ENCODE data around the gene THSD4. TPM values are rescaled to one million over a fixed set of nuclear protein-coding genes. Genes with fewer than 3 reads are reported as not detected.

Gene THSD4
- polyA plus RNA-seq, 1 donor from 2014 or later, result 0.46 TPM

DNA sequence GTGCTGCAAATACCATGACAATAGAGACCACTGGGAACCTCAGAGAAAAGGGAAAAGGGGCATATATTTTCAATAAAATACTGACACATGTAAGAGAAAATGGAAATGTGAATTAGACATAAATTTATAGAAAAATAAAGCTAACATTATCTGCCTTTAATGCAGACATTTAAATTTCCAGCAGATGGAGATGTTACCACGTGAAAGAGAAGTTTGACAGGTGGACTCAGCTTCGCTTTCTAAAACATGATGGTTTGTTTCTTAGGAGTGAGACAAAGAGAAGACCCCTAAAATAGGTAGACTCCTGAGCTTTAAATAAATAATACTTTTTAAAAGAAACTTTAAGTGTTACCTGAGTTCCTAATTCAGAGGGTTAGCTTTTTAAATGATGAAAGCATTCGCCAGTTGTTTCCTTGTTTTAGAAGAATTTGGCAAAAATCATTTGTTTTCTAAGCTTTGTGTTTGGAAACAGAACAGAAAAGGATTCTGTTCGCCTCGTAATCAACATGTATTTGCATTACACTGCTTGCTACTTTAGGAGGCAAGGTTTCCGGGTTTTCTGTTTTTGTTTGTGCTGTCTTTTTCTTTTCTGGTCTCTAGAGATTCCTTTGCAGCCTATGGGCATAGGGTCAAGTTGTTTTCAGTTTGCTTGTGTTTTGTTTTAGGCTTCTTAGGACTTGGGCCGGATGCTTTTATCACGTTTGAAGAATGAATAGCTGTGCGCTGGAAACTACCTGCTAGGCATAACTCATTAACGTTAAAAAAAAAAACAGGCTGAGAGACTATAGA, 271.4 kb downstream of the THSD4 start:
- Histone ChIP-seq H3F3A (ENCODE audit: insufficient read depth, low read length, poor library complexity, severe bottlenecking) (no peaks in the 10 kb centered on the region), H3K36me3 (ENCODE audit: insufficient read depth, low read length) (no peaks in the 10 kb centered on the region), H2AFZ (ENCODE audit: low read depth, low read length) (no peak overlapping the region), H3K4me2 (ENCODE audit: low read length) (no peak overlapping the region), H3K27ac (ENCODE audit: low read length) (no peak overlapping the region), H3K9me2 (ENCODE audit: insufficient read depth, low read length) (no peaks in the 10 kb centered on the region), H3K79me2 (replicated peaks; ENCODE audit: insufficient read depth, low read length) (no peaks in the 10 kb centered on the region), H4K20me1 (ENCODE audit: insufficient read depth) (no peaks in the 10 kb centered on the region), H3K27me3 (ENCODE audit: insufficient read depth, low read depth, low read length) (peaks cover 30% of the 10 kb centered on the region), H3K4me3 (ENCODE audit: low read length) (no peak overlapping the region), H3K9ac (ENCODE audit: low read length) (no peak overlapping the region), H3K9me3 (ENCODE audit: low read length) (no peaks in the 10 kb centered on the region)
- TF ChIP-seq, protein P1, sequence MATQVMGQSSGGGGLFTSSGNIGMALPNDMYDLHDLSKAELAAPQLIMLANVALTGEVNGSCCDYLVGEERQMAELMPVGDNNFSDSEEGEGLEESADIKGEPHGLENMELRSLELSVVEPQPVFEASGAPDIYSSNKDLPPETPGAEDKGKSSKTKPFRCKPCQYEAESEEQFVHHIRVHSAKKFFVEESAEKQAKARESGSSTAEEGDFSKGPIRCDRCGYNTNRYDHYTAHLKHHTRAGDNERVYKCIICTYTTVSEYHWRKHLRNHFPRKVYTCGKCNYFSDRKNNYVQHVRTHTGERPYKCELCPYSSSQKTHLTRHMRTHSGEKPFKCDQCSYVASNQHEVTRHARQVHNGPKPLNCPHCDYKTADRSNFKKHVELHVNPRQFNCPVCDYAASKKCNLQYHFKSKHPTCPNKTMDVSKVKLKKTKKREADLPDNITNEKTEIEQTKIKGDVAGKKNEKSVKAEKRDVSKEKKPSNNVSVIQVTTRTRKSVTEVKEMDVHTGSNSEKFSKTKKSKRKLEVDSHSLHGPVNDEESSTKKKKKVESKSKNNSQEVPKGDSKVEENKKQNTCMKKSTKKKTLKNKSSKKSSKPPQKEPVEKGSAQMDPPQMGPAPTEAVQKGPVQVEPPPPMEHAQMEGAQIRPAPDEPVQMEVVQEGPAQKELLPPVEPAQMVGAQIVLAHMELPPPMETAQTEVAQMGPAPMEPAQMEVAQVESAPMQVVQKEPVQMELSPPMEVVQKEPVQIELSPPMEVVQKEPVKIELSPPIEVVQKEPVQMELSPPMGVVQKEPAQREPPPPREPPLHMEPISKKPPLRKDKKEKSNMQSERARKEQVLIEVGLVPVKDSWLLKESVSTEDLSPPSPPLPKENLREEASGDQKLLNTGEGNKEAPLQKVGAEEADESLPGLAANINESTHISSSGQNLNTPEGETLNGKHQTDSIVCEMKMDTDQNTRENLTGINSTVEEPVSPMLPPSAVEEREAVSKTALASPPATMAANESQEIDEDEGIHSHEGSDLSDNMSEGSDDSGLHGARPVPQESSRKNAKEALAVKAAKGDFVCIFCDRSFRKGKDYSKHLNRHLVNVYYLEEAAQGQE (IDR thresholded peaks at IDR 0.05; ENCODE audit: borderline replicate concordance), result no peak
- TF ChIP-seq, protein P2, sequence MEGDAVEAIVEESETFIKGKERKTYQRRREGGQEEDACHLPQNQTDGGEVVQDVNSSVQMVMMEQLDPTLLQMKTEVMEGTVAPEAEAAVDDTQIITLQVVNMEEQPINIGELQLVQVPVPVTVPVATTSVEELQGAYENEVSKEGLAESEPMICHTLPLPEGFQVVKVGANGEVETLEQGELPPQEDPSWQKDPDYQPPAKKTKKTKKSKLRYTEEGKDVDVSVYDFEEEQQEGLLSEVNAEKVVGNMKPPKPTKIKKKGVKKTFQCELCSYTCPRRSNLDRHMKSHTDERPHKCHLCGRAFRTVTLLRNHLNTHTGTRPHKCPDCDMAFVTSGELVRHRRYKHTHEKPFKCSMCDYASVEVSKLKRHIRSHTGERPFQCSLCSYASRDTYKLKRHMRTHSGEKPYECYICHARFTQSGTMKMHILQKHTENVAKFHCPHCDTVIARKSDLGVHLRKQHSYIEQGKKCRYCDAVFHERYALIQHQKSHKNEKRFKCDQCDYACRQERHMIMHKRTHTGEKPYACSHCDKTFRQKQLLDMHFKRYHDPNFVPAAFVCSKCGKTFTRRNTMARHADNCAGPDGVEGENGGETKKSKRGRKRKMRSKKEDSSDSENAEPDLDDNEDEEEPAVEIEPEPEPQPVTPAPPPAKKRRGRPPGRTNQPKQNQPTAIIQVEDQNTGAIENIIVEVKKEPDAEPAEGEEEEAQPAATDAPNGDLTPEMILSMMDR (IDR thresholded peaks at IDR 0.05; ENCODE audit: poor library complexity, severe bottlenecking), result peak; percentile 66
- TF ChIP-seq RAD21 (conservative IDR thresholded peaks at IDR 0.05) (peak; percentile 76), SMC3 (conservative IDR thresholded peaks at IDR 0.05; ENCODE audit: poor library complexity) (peak; percentile 73)

DNA sequence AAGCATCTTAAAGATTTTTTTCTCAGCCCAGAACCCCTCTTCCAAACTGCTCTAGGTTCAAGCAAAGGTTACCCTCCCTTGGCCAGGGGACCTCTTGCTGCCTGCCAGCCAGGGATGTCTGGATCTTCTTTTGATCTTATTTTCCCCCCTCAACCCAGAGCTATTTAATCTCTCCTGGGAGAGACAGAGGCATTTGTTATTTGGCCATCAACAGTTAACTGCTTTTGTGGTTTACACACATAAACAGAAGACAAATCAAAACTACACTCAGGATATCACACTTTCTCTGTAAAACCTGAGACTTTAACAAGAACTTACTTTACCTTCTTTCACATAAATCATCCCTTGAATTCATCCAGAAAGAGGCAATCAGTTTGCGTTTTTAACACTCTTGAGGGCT, 272.5 kb downstream of the THSD4 start:
- no peak overlapping the region for H3K4me2 ChIP-seq (ENCODE audit: low read length)
- TF ChIP-seq, protein P2 (IDR thresholded peaks at IDR 0.05; ENCODE audit: poor library complexity, severe bottlenecking), result no peak
- TF ChIP-seq MXI1 (conservative IDR thresholded peaks at IDR 0.05; ENCODE audit: poor library complexity, severe bottlenecking), result no peak
- TF ChIP-seq SMC3 (conservative IDR thresholded peaks at IDR 0.05; ENCODE audit: poor library complexity), result no peak
- TF ChIP-seq RAD21 (conservative IDR thresholded peaks at IDR 0.05), result no peak
- TF ChIP-seq EP300 (conservative IDR thresholded peaks at IDR 0.05; ENCODE audit: poor library complexity, severe bottlenecking), result no peak
- TF ChIP-seq TAF1 (IDR thresholded peaks at IDR 0.05; ENCODE audit: low read depth), result no peak

More for the DNA sequence above, 272.5 kb downstream of the THSD4 start:
- H3K36me3 ChIP-seq (ENCODE audit: insufficient read depth, low read length), result no peaks in the 10 kb centered on the region
- H3K27ac ChIP-seq (ENCODE audit: low read length), result no peak overlapping the region
- peaks cover 31% of the 10 kb centered on the region for H3K27me3 ChIP-seq (ENCODE audit: insufficient read depth, low read depth, low read length)
- H3K4me3 ChIP-seq (ENCODE audit: low read length), result no peak overlapping the region
- H3K9me2 ChIP-seq (ENCODE audit: insufficient read depth, low read length), result no peaks in the 10 kb centered on the region
- H3K9me3 ChIP-seq (ENCODE audit: low read length), result no peaks in the 10 kb centered on the region
- no peaks in the 10 kb centered on the region for H3K79me2 ChIP-seq (replicated peaks; ENCODE audit: insufficient read depth, low read length)
- no peaks in the 10 kb centered on the region for H3F3A ChIP-seq (ENCODE audit: insufficient read depth, low read length, poor library complexity, severe bottlenecking)
- H4K20me1 ChIP-seq (ENCODE audit: insufficient read depth), result no peaks in the 10 kb centered on the region
- H2AFZ ChIP-seq (ENCODE audit: low read depth, low read length), result no peak overlapping the region
- no peak overlapping the region for H3K9ac ChIP-seq (ENCODE audit: low read length)

Data from neural cell (in vitro differentiated cells).